NB4 (cell line): Measurements from ENCODE around the gene TGM4.

Experiments used
- DNase-seq: peaks from one replicate; pipeline ENCODE4 v3.0.0; 2010; ENCODE audit warnings: low read depth
- H3K4me3 ChIP-seq: one replicate; pipeline ENCODE4 v1.5.1; 2011; ENCODE audit warnings: mild to moderate bottlenecking, low read depth, low read length, moderate library complexity
- MYC ChIP-seq: IDR thresholded peaks from 2 replicates; pipeline ENCODE4 v1.6.1; 2011; ENCODE audit warnings: low read depth, low read length
- POLR2A ChIP-seq: IDR thresholded peaks from 2 replicates; pipeline ENCODE4 v1.6.1; 2011; ENCODE audit warnings: mild to moderate bottlenecking; ENCODE audit not compliant: insufficient read length; ENCODE audit errors: extremely low read depth
- TF ChIP-seq, protein P1 (sequence below): IDR thresholded peaks from one replicate; pipeline ENCODE4 v1.5.1; 2012; ENCODE audit warnings: low read depth, low read length
- TF ChIP-seq, protein P2 (sequence below): IDR thresholded peaks from 2 replicates; pipeline ENCODE4 v1.6.1; 2011; ENCODE audit warnings: low read depth, low read length

Gene TGM4

DNA sequence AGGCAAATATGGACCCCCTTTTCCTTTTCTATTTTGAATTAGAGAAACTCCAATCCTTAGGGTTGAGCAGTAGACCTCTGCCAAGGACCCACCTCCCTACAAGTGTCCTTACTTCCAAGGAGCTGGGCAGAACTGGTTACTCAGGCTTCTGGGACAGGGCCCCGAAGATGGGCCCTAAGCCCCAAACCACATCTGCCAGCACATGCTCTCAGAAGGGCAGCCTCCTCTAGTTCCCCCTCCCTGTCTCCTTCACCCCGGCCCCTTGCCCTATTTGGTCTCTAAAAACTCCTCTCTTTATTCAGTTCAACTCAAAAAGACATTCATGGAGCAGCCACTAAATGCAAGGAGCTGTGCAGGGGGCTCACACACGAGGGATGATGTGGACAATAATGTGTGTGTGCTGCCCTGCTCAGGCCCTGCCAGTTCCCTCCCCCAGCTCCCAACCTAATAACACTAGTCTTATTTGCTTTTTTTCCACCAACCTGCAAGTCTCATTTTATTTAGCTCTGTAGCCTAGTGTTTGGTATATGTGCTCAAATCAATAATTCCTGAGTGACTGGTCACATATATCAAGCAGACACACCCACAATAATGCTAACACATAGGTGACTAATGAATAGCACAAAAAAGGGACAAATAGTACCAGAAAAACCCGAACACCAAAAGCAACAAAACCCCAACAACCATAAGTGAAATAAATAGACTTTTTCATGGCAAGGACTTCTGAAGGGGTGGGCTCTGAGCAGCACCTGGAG lies 89.3 kb downstream of the TGM4 start:
- DNase-seq, result peak; percentile 68
- no peak overlapping the region for H3K4me3 ChIP-seq
- TF ChIP-seq, protein P1, sequence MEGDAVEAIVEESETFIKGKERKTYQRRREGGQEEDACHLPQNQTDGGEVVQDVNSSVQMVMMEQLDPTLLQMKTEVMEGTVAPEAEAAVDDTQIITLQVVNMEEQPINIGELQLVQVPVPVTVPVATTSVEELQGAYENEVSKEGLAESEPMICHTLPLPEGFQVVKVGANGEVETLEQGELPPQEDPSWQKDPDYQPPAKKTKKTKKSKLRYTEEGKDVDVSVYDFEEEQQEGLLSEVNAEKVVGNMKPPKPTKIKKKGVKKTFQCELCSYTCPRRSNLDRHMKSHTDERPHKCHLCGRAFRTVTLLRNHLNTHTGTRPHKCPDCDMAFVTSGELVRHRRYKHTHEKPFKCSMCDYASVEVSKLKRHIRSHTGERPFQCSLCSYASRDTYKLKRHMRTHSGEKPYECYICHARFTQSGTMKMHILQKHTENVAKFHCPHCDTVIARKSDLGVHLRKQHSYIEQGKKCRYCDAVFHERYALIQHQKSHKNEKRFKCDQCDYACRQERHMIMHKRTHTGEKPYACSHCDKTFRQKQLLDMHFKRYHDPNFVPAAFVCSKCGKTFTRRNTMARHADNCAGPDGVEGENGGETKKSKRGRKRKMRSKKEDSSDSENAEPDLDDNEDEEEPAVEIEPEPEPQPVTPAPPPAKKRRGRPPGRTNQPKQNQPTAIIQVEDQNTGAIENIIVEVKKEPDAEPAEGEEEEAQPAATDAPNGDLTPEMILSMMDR, result no peak
- TF ChIP-seq POLR2A (no peak), MYC (no peak)
- TF ChIP-seq, protein P2, sequence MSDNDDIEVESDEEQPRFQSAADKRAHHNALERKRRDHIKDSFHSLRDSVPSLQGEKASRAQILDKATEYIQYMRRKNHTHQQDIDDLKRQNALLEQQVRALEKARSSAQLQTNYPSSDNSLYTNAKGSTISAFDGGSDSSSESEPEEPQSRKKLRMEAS, result peak; percentile 32; the same call in 1 of the 2 replicates
